Ishikawa (cell line): Measurements from ENCODE around the gene AFAP1L1.

ENCODE experiments used
- CEBPB ChIP-seq: IDR thresholded peaks from 2 replicates; pipeline ENCODE4 v1.6.1; 2012
- CREB1 ChIP-seq: IDR thresholded peaks from 2 replicates; pipeline ENCODE4 v1.6.1; 2012; ENCODE audit warnings: low read depth
- EGR1 ChIP-seq: IDR thresholded peaks from 2 replicates; pipeline ENCODE4 v1.6.1; 2012
- EP300 ChIP-seq: IDR thresholded peaks from 2 replicates; pipeline ENCODE4 v1.6.1; 2012; ENCODE audit warnings: borderline replicate concordance
- FOXM1 ChIP-seq: IDR thresholded peaks from 2 replicates; pipeline ENCODE4 v1.6.1; 2012; ENCODE audit warnings: low read depth, borderline replicate concordance
- NFIC ChIP-seq: IDR thresholded peaks from 2 replicates; pipeline ENCODE4 v1.6.1; 2012
- RAD21 ChIP-seq: IDR thresholded peaks from 2 replicates; pipeline ENCODE4 v1.6.1; 2012; ENCODE audit warnings: low read depth
- TAF1 ChIP-seq: IDR thresholded peaks from 2 replicates; pipeline ENCODE4 v1.6.1; 2012; ENCODE audit warnings: low read depth, mild to moderate bottlenecking
- TCF12 ChIP-seq: IDR thresholded peaks from 2 replicates; pipeline ENCODE4 v1.6.1; 2012; ENCODE audit warnings: low read depth
- TEAD4 ChIP-seq: IDR thresholded peaks from 2 replicates; pipeline ENCODE4 v1.6.1; 2012
- USF1 ChIP-seq: IDR thresholded peaks from 2 replicates; pipeline ENCODE4 v1.6.1; 2012
- YY1 ChIP-seq: IDR thresholded peaks from 2 replicates; pipeline ENCODE4 v1.6.1; 2012; ENCODE audit warnings: low read depth
- ZBTB7A ChIP-seq: IDR thresholded peaks from 2 replicates; pipeline ENCODE4 v1.6.1; 2012; ENCODE audit warnings: low read depth
- TF ChIP-seq, protein P1 (sequence below): IDR thresholded peaks from 2 replicates; pipeline ENCODE4 v1.6.1; 2012
- TF ChIP-seq, protein P2 (sequence below): IDR thresholded peaks from 2 replicates; pipeline ENCODE4 v1.6.1; 2012; ENCODE audit warnings: low read depth, mild to moderate bottlenecking

The AFAP1L1 gene

DNA sequence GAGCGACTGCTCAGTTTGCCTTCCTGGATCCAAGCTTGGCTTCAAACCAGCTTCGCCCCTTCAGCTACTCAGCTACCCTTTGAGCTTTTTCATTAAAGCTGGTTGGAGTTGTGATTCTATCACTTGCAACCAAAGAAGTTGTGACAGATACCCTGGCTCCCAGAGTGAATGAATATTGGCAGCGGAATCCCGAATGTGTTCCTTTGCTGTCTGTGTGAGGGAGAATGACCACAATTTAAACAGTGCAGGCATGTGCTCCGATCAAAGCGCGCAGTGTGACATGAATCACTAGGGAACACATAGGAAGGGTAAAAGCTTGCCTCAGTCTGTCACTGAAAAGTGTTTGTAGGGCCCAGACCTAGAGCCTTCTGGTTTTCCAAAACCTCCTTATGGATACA lies 6.6 kb upstream of the AFAP1L1 start:
- TF ChIP-seq CREB1 (no peak), TCF12 (no peak), NFIC (no peak), ZBTB7A (no peak), FOXM1 (no peak), RAD21 (no peak), USF1 (no peak), CEBPB (no peak), EP300 (no peak), EGR1 (no peak), TAF1 (no peak), TEAD4 (no peak), YY1 (no peak)
- TF ChIP-seq, protein P1, sequence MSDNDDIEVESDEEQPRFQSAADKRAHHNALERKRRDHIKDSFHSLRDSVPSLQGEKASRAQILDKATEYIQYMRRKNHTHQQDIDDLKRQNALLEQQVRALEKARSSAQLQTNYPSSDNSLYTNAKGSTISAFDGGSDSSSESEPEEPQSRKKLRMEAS: no peak
- TF ChIP-seq, protein P2, sequence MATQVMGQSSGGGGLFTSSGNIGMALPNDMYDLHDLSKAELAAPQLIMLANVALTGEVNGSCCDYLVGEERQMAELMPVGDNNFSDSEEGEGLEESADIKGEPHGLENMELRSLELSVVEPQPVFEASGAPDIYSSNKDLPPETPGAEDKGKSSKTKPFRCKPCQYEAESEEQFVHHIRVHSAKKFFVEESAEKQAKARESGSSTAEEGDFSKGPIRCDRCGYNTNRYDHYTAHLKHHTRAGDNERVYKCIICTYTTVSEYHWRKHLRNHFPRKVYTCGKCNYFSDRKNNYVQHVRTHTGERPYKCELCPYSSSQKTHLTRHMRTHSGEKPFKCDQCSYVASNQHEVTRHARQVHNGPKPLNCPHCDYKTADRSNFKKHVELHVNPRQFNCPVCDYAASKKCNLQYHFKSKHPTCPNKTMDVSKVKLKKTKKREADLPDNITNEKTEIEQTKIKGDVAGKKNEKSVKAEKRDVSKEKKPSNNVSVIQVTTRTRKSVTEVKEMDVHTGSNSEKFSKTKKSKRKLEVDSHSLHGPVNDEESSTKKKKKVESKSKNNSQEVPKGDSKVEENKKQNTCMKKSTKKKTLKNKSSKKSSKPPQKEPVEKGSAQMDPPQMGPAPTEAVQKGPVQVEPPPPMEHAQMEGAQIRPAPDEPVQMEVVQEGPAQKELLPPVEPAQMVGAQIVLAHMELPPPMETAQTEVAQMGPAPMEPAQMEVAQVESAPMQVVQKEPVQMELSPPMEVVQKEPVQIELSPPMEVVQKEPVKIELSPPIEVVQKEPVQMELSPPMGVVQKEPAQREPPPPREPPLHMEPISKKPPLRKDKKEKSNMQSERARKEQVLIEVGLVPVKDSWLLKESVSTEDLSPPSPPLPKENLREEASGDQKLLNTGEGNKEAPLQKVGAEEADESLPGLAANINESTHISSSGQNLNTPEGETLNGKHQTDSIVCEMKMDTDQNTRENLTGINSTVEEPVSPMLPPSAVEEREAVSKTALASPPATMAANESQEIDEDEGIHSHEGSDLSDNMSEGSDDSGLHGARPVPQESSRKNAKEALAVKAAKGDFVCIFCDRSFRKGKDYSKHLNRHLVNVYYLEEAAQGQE: no peak

- TF ChIP-seq RAD21 (0 out of 2 replicates have a peak, but pooled peaks have one; percentile 8), YY1 (no peak)
These were observed 6.1 kb upstream of the AFAP1L1 start for GRCh38 chr5:149265597-149265996.

- TF ChIP-seq, protein P2: no peak
- TF ChIP-seq TAF1 (no peak), RAD21 (no peak), FOXM1 (no peak), TCF12 (no peak), USF1 (no peak), CEBPB (no peak), CREB1 (no peak), ZBTB7A (no peak), EP300 (no peak), TEAD4 (no peak), YY1 (no peak), NFIC (no peak), EGR1 (no peak)
- TF ChIP-seq, protein P1: no peak
These were observed 4.3 kb upstream of the AFAP1L1 start for GRCh38 chr5:149267241-149267973.

DNA sequence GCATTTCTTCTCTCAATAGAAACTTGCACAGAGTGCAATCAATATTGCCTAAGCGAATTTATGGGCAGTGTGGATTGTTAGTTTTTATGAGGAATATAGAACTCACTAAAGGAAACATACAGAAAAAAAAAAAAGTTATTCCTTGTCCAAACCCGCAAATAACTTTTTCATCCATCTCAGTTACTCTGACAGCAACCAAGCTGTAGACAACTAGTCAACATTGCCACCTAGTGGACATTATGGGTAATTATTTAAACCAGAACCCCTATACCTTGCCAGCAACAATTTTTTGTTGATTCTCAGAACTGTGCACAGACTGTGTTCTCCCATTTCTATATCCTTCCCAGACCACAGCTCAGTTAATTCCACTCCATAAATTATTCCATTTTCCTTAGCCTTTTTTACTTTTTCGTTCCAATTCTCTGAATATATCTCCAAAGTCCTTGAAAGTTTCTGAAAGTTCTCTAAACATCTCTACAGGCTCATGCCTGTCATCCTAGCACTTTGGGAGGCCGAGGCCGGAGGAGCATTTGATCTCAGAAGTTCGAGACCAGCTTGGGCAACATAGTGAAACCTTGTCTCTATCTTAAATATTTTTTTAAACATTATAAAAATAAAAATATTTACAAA lies 2.6 kb upstream of the AFAP1L1 start:
- TF ChIP-seq, protein P1: no peak
- TF ChIP-seq RAD21: peak; percentile 73

- TF ChIP-seq CEBPB (peak; percentile 81), TCF12 (no peak), FOXM1 (no peak), TAF1 (no peak), TEAD4 (no peak), ZBTB7A (0 out of 2 replicates have a peak, but pooled peaks have one; percentile 25), EGR1 (no peak), USF1 (no peak)
- TF ChIP-seq, protein P2: no peak
- TF ChIP-seq, protein P1: no peak
These were observed 404 bp upstream of the AFAP1L1 start for GRCh38 chr5:149271195-149271715.
